Measurements from ENCODE around the gene SARNP.
"Not testable (repeated sequence)": the region's sequence is repeated elsewhere in the genome, so short reads cannot be mapped to it uniquely, and the experiment has no call there.

SARNP gene

GRCh38 chr12:55838361-55838760 lies 20.8 kb upstream of the SARNP start:
- DNase-seq = no peak

- not testable (repeated sequence) for DNase-seq
Observed at GRCh38 chr12:55834400-55834799, 16.9 kb upstream of the SARNP start.

- no peak for DNase-seq
Observed at GRCh38 chr12:55833056-55833455, 15.5 kb upstream of the SARNP start.

- DNase-seq = no peak
Observed at GRCh38 chr12:55831447-55831815, 13.9 kb upstream of the SARNP start.

- DNase-seq = peak; percentile 43
Observed at GRCh38 chr12:55830601-55831446, 13.3 kb upstream of the SARNP start.

GRCh38 chr12:55829967-55830600 lies 12.6 kb upstream of the SARNP start:
- DNase-seq = no peak

GRCh38 chr12:55828357-55828756 lies 10.8 kb upstream of the SARNP start:
- no peak for DNase-seq

- DNase-seq = no peak
Observed at GRCh38 chr12:55827806-55828205, 10.3 kb upstream of the SARNP start.

GRCh38 chr12:55824726-55825125 lies 7.2 kb upstream of the SARNP start:
- no peak for DNase-seq

- DNase-seq = peak; percentile 84
Observed at GRCh38 chr12:55823419-55823818, 5.9 kb upstream of the SARNP start.

GRCh38 chr12:55822228-55822627 lies 4.7 kb upstream of the SARNP start:
- peak; percentile 31 for DNase-seq

GRCh38 chr12:55820679-55821078 lies 3.2 kb upstream of the SARNP start:
- peak; percentile 27 for DNase-seq

GRCh38 chr12:55818886-55819285 lies 1.4 kb upstream of the SARNP start:
- no peak for DNase-seq

GRCh38 chr12:55818140-55818728 lies 710 bp upstream of the SARNP start:
- DNase-seq = no peak

GRCh38 chr12:55816881-55817344 lies 611 bp downstream of the SARNP start:
- no peak for DNase-seq

- no peak for DNase-seq
Observed at GRCh38 chr12:55815473-55815872, 2.1 kb downstream of the SARNP start.

GRCh38 chr12:55814257-55814656 lies 3.3 kb downstream of the SARNP start:
- DNase-seq = no peak

GRCh38 chr12:55812088-55812487 lies 5.4 kb downstream of the SARNP start:
- no peak for DNase-seq

- no peak for DNase-seq
Observed at GRCh38 chr12:55809274-55809673, 8.2 kb downstream of the SARNP start.

- no peak for DNase-seq
Observed at GRCh38 chr12:55806982-55807381, 10.5 kb downstream of the SARNP start.

- no peak for DNase-seq
Observed at GRCh38 chr12:55797550-55797949, 20.0 kb downstream of the SARNP start.

- peak; percentile 78 for DNase-seq
Observed at GRCh38 chr12:55797068-55797467, 20.5 kb downstream of the SARNP start.

- DNase-seq = no peak
Observed at GRCh38 chr12:55795950-55796349, 21.6 kb downstream of the SARNP start.

GRCh38 chr12:55789893-55790292 lies 27.6 kb downstream of the SARNP start:
- no peak for DNase-seq

Measured in DMS53 (cell line).